KMS-11 (cell line): ENCODE data around the gene NSUN2.

Experiments used
- H2AFZ ChIP-seq: fragments of 200-600 bp; sonication (generic); 2 replicates; pipeline ENCODE4 v1.6.1; 2016; ENCODE audit warnings: antibody characterized with exemption, mixed run types, low read depth
- H3K27ac ChIP-seq: fragments of 200-600 bp; sonication (generic); 2 replicates; pipeline ENCODE4 v1.6.1; 2016; ENCODE audit warnings: mild to moderate bottlenecking, mixed run types
- H3K27me3 ChIP-seq: fragments of 200-600 bp; sonication (generic); 2 replicates; pipeline ENCODE4 v1.6.1; 2017; ENCODE audit warnings: mild to moderate bottlenecking, low read depth, mixed run types, moderate library complexity; ENCODE audit not compliant: insufficient read depth
- H3K36me3 ChIP-seq: fragments of 200-600 bp; sonication (generic); 2 replicates; pipeline ENCODE4 v1.6.1; 2017; ENCODE audit warnings: mild to moderate bottlenecking, mixed run types; ENCODE audit not compliant: insufficient read depth
- H3K4me1 ChIP-seq: fragments of 200-600 bp; sonication (generic); 2 replicates; pipeline ENCODE4 v1.6.1; 2016; ENCODE audit warnings: mild to moderate bottlenecking, low read depth, mixed run types; ENCODE audit not compliant: poor library complexity, severe bottlenecking
- H3K4me2 ChIP-seq: fragments of 200-600 bp; sonication (generic); 2 replicates; pipeline ENCODE4 v1.7.0; 2016; ENCODE audit warnings: mild to moderate bottlenecking, mixed run types
- H3K4me3 ChIP-seq: fragments of 200-600 bp; sonication (generic); IDR thresholded peaks from 2 replicates; pipeline ENCODE4 v1.6.1; 2017; ENCODE audit warnings: low read depth, low read length, mixed read lengths; ENCODE audit not compliant: insufficient read depth
- H3K79me2 ChIP-seq: fragments of 200-600 bp; sonication (generic); 2 replicates; pipeline ENCODE4 v1.6.1; 2016; ENCODE audit warnings: low read depth, mixed run types; ENCODE audit not compliant: insufficient read depth
- H3K9ac ChIP-seq: fragments of 200-600 bp; sonication (generic); 2 replicates; pipeline ENCODE4 v1.6.1; 2016; ENCODE audit warnings: mild to moderate bottlenecking, mixed run types
- H4K20me1 ChIP-seq: fragments of 200-600 bp; sonication (generic); 2 replicates; pipeline ENCODE4 v1.6.1; 2016; ENCODE audit warnings: mild to moderate bottlenecking, mixed run types; ENCODE audit not compliant: insufficient read depth
- TF ChIP-seq, protein P1 (sequence below): fragments of 200-600 bp; sonication (generic); conservative IDR thresholded peaks from 2 replicates; pipeline ENCODE4 v1.6.1; 2017; ENCODE audit warnings: low read depth, mild to moderate bottlenecking, antibody characterized with exemption, low read length, moderate library complexity, mixed read lengths

Gene NSUN2

GRCh38 chr5:6556802-6557102 lies 76.1 kb downstream of the NSUN2 start:
- no peak overlapping the region for H3K4me3 ChIP-seq
- no peaks in the 10 kb centered on the region for H3K4me1 ChIP-seq
- H3K27ac ChIP-seq, result no peak overlapping the region
- no peaks in the 10 kb centered on the region for H4K20me1 ChIP-seq
- no peak overlapping the region for H3K9ac ChIP-seq
- H3K27me3 ChIP-seq, result no peaks in the 10 kb centered on the region
- no peaks in the 10 kb centered on the region for H3K36me3 ChIP-seq
- no peaks in the 10 kb centered on the region for H3K79me2 ChIP-seq
- H3K4me2 ChIP-seq, result no peak overlapping the region
- no peak overlapping the region for H2AFZ ChIP-seq
- TF ChIP-seq, protein P1, sequence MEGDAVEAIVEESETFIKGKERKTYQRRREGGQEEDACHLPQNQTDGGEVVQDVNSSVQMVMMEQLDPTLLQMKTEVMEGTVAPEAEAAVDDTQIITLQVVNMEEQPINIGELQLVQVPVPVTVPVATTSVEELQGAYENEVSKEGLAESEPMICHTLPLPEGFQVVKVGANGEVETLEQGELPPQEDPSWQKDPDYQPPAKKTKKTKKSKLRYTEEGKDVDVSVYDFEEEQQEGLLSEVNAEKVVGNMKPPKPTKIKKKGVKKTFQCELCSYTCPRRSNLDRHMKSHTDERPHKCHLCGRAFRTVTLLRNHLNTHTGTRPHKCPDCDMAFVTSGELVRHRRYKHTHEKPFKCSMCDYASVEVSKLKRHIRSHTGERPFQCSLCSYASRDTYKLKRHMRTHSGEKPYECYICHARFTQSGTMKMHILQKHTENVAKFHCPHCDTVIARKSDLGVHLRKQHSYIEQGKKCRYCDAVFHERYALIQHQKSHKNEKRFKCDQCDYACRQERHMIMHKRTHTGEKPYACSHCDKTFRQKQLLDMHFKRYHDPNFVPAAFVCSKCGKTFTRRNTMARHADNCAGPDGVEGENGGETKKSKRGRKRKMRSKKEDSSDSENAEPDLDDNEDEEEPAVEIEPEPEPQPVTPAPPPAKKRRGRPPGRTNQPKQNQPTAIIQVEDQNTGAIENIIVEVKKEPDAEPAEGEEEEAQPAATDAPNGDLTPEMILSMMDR, result no peak

DNA sequence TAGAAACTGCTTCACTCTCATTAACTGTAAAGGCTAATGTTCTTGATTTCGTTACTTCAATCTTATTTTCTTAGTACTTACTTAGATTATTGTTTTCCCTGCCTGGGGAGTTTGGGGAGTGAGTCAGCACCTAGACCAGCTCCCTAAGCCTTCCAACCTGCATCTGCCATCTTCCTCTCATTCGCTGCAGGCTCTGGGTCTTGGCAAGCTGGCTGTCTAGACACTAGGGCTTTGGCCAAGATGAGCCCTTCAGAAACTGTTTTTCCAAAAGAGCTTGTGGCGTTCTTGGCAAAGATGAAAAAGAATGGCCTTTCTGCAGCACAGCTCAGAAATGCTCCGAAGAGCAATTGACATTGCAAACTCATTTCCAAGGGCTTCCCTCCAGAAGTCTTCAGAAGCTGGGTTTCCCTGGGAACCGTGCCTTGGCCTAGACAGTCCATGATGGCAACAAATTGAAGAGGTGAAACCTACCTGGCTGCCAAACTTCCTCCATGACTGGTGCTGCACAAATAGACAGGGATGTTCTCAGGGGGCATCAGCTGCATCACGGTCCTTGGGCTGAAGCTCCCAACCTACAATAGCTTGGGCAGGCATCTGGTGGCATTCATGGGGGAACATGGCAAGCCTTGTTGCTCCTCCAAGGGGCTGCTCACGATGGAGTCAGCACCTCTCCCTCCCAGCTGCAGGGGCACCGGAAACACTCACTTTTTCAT lies 76.6 kb downstream of the NSUN2 start:
- Histone ChIP-seq H3K4me2 (no peak overlapping the region), H3K4me3 (no peak overlapping the region), H3K36me3 (no peaks in the 10 kb centered on the region), H2AFZ (no peak overlapping the region), H3K9ac (no peak overlapping the region), H4K20me1 (no peaks in the 10 kb centered on the region), H3K4me1 (no peaks in the 10 kb centered on the region), H3K79me2 (no peaks in the 10 kb centered on the region), H3K27me3 (no peaks in the 10 kb centered on the region), H3K27ac (no peak overlapping the region)
- TF ChIP-seq, protein P1, result no peak

DNA sequence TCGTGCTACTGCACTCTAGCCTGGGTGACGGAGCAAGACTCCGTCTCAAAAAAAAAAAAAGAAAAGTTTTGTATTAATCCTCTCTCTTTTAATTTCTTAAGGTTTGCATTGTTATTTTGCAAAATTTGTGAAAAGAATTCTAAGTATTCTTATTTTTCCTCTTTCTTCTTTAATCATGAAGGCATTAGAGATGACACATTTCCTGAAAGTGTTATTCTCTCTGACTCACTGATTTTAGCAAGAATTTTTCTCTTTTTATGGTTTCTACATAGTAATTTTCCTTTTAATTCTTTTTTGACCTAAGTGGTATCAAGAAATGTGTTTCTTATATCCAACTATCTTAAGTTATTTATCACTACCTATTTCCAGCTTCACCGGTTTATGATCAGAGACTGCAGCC lies 78.0 kb downstream of the NSUN2 start:
- H3K9ac ChIP-seq, result no peak overlapping the region
- H3K27me3 ChIP-seq, result no peaks in the 10 kb centered on the region
- H3K4me3 ChIP-seq, result no peak overlapping the region
- H3K79me2 ChIP-seq, result no peaks in the 10 kb centered on the region
- H3K27ac ChIP-seq, result no peak overlapping the region
- H3K4me1 ChIP-seq, result no peaks in the 10 kb centered on the region
- no peaks in the 10 kb centered on the region for H3K36me3 ChIP-seq
- H4K20me1 ChIP-seq, result no peaks in the 10 kb centered on the region
- H2AFZ ChIP-seq, result no peak overlapping the region
- H3K4me2 ChIP-seq, result no peak overlapping the region
- TF ChIP-seq, protein P1, result no peak

- Histone ChIP-seq H3K79me2 (no peaks in the 10 kb centered on the region), H3K9ac (no peak overlapping the region), H4K20me1 (no peaks in the 10 kb centered on the region), H3K4me2 (no peak overlapping the region), H2AFZ (no peak overlapping the region), H3K4me1 (no peaks in the 10 kb centered on the region), H3K4me3 (no peak overlapping the region), H3K27me3 (no peaks in the 10 kb centered on the region), H3K36me3 (no peaks in the 10 kb centered on the region), H3K27ac (no peak overlapping the region)
- TF ChIP-seq, protein P1, result no peak
These were observed 78.9 kb downstream of the NSUN2 start for GRCh38 chr5:6553972-6554371.
